PC-3 (cell line): Measurements from ENCODE around the gene PRMT1.

Source experiments
- CTCF ChIP-seq: fragments of 300-600 bp; sonication (generic); conservative IDR thresholded peaks from 2 replicates; pipeline ENCODE4 v1.5.1; 2017; ENCODE audit warnings: antibody characterized with exemption, low read depth, mild to moderate bottlenecking, low read length
- EZH2phosphoT487 ChIP-seq: fragments of 300-600 bp; sonication (generic); IDR thresholded peaks from 2 replicates; pipeline ENCODE4 v1.6.1; 2018; ENCODE audit warnings: mild to moderate bottlenecking, antibody characterized with exemption, low read length, borderline replicate concordance

DNA sequence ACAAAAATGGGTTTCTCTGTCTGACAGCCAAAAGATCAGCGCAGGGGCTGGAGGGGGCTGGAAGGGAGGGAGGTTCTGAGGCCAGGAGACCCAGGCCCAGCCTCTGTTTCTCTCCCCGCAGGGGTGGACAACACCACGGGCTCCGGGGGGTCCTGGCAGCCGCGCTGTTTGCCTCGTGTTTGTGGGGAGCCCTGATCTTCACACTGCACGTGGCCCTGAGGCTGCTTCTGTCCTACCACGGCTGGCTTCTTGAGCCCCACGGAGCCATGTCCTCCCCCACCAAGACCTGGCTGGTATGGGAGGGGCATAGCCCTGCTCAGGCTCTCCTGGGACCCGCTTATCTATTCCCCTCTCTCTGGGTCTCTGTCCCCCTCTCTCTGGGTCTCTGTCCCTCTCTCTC lies 23.5 kb downstream of the PRMT1 start:
- no peak for TF ChIP-seq CTCF
- TF ChIP-seq EZH2phosphoT487: no peak
